Stimulated activated CD4-positive, alpha-beta T cell treated with anti-CD3 and anti-CD28 coated beads, Interleukin-2, amount 100 ng/mL, for 24 hours (primary cell): ENCODE results near the gene SIVA1.
"Not testable (repeated sequence)": the region's sequence is repeated elsewhere in the genome, so short reads cannot be mapped to it uniquely, and the experiment has no call there.

Source experiments
- DNase-seq, 2 donors: peaks; one replicate each; pipeline ENCODE4 v3.0.0-alpha.2; 2020

The SIVA1 gene

DNA sequence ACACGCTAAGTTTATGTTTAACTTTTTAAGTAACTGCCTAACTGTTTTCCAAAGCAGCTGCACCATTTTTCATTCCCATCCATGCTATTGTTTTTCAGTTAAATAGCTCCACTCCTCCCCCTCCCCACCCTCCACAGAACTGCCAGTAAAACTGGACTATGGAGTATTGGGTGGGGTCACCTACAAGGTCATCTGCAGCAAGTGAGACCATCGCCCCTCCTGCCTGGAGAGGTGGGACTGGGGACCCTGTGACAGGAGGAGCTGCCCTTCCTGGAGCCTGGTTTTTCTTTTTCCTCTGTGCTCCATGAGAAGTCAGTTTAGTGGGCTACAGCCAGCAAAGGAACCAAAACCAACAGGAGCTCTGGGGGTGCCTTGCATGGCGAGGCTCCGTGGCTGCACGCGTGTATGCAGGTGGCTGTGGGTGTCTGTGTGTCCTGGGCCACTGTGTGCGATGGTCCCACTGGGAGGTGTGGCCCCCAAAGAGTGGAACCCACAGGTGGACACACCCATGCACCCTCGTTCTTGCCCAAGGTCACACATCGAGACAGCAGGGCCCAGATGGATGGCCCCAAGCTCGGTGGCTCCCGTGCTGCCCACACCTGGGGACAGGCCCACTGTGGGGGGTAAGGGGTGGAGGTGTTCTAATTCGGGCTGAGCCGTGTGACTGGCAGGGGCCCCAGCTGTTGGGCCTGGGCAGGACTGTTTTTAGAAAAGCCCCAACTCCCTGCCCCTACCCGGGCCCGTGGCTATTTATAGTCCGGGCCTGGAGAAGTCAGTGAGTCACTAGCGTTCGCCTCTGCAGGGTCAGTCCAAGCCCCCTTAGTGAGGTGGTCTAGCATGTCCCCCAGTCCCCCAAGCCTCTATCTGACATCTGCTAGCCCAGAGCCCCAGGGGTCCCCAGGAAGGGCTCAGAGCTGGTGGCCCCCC is 31.2 kb upstream of the SIVA1 start:
- DNase-seq: no peak

DNA sequence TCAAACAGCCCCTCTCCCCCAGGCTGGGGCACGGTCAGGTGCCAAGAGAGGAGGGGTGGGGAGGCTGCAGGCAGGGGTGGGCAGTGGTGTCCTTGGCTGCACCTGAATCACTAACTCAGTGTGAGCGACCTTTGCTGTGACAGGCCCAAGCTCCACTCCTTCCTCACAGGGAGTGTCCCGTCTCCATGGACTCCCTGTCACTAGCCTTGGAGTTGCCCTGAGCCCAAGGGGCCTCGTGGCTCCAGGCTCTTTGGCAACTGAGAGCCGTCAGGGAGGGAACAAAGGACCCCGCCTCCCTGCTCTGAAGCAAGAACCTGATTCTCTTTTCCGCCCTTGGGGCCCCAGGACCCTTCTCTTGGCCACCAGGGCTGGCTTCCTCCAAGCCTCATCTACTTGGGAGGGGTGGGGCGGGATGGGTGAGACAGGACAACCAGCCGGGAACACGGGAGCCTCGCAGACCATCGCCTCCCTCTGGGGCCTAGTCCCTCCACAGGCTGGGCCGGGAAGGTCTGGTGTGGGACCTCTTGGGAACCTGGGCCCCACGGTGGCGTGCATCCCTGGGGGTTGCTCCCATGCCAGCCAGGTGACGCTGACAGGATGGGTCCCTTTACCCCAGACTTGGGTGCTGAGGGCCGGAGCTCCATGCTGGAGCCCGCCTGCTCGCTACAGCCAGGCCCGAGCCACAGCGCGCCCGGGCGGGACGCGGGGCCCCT is 29.9 kb upstream of the SIVA1 start:
- DNase-seq: no peak

DNA sequence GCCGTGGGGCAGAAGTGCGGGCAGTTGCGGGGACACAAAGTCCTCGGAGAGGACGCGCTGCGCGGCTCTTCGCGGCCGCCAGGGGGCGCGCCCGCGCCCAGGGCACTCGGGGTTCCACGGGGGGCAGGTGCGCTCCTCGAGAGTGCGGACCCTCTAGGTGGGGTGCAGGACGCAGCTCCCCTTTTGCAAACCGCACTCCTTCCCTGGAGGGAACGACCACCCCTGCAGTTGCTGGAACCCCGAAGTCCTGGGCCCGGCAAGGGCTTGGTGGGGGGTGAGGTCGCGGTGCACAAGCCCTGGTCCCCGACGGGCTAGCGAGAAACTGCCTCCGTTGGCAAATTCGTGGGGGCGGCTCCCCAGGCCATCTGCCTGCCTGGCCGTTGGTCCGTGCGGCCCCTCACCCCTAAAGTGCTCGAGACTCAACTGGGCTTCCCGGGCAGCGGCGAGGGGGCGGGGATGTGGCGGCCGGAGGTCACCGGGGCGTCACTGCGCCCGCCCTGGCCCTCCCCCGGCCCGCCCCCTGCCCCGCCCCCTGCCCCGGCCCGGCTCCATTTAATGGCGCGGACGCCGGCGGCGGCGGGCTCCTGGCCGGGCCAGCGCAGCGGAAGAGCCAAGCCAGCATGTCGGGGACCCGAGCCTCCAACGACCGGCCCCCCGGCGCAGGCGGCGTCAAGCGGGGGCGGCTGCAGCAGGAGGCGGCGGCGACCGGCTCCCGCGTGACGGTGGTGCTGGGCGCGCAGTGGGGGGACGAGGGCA is 29.1 kb upstream of the SIVA1 start, which contains the start of gene ADSS1:
TSS of gene ADSS1 (plus strand) at position 579 of the 756 bp plus-strand sequence. CDS start at position 621, 42 bp downstream.
- DNase-seq: peak; percentile 59 to 67

GRCh38 chr14:104724407-104724980 is 28.5 kb upstream of the SIVA1 start:
- DNase-seq: peak in 1 of 2 donors; percentile 31

- no peak for DNase-seq
These were observed 27.8 kb upstream of the SIVA1 start for GRCh38 chr14:104724981-104725771.

DNA sequence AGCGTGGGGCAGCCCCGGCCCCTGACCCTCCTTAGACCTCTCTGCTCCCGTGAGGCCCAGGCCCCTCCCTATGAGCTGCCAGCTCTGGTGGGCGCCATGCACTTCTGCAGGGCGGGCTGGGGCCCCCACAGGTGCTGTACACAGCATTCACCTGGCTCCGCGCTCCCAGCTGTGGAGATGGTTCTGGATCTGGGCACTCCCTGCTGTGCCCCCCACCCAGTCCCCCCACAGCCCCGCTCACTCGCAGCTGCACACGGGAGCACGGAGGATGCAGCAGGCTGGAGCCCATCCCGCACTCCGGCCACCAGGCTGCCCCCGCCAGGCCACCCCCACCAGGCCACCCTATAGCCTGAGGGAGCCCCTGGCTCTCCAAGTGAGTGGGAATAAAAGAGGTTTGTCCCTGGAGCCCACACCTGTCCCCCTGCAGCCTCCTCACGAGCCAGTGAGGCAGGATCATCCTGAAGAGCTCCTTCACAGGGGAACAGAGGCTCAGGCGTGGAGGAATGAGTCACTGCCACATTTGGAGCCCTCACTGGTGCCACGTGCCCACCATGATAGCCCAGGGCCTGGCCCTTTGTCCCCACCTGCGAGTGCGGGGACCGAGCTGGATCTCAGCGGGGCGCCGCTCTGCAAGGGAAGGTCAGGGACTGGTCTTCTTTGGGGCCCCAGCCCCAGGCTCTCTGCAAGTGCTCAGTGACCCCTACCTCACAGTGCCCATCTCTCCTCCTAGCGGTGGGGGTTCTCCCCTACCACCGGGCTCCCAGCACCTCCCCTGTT is 27.0 kb upstream of the SIVA1 start:
- no peak for DNase-seq

DNA sequence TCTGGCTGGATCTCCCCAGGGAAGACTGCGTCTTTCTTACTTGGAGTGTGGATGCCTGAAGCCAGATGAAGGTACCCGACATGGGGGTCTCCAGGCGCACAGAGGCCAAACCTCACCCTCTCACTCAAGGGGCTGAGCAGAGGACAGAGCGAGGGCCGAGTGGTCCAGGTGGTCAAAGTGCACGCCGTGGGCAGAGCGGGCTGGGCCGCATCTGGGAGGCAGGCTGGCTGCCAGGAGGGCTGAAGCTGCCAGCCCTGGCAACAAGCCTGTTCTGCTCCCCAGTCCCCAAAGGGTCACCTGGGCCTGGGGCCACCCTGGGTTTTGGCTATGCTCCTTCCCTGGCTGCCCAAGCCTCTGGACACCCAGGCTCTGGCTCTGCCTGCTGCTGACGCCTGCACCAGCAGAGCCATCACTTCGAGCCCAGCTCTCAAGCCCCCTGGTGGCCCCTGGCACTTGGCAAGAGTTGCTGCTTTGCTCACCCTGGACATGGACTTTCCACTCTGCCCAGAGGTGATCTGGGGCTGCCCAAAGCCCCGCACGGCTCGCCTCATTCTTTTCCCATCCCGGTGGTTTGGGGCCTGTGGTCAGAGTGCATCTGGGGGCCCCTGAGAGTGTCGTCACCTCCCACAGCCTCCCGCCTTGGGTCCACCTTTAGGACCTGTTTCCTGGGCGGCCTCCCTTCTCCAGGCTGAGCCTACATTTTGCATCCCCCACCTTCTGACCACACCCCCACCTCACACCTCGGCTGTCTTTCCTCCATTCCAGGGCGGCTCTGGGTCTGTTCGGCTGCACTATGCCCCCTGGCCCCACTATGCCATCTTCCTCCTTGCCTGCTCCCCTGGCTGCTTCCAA is 26.1 kb upstream of the SIVA1 start:
- DNase-seq: no peak

DNA sequence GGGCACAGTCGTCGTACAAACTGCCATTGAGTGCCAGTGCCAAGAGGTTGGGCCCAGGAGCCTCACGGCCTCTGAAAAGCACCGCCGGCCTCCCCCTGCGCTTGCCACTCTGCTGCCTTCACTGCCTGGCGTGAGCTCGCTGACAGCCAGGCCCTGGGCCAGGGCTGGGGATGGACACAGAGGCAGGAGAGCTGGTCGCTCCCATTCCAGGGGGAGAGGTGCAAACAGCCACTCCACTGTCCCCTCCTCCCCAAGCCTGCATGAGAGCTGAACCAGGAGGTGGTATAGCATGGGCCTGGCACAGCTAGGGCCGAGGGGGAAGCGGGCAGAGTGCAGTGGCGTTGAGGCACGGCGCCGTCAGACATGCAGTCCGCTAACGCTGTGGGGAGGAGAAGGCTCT is 24.3 kb upstream of the SIVA1 start:
- DNase-seq: no peak

GRCh38 chr14:104729176-104729834 is 23.6 kb upstream of the SIVA1 start:
- DNase-seq: not testable (repeated sequence)

DNA sequence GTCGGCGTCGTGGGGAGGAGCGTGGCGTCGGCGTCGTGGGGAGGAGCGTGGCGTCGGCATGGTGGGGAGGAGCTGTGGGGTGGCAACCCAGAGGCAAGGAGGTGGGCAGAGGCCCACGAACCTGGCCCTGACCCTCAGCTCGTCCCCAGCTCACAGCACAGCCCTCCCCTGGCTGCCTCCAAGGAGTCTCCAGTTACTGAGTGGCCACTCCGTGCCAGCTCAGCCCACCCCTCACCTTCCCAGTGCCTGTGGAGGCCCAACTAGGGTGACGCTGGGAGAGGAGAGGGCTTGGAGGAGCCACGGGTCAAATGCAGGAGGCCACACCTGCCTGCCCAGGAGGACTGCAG is 23.1 kb upstream of the SIVA1 start:
- no peak for DNase-seq

DNA sequence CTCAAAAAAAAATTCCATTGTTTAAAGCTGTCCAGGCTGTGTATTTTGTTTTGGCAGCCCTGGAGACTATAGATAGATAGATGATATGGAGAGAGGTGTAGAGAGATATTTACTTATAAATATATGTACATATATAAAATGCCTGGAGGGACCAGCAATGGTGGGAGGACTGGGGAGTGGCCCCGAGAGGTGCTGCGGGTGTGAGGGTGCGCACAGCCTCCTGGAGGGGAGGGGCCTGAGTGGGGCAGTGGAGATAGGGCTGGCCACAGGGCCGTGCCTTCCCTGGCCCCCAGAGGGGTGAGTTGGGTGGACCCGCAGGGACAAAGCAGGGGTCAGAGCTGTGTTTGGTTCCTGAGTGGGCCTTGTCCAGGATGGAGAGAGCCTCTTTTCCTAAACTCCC is 22.5 kb upstream of the SIVA1 start:
- DNase-seq: no peak

DNA sequence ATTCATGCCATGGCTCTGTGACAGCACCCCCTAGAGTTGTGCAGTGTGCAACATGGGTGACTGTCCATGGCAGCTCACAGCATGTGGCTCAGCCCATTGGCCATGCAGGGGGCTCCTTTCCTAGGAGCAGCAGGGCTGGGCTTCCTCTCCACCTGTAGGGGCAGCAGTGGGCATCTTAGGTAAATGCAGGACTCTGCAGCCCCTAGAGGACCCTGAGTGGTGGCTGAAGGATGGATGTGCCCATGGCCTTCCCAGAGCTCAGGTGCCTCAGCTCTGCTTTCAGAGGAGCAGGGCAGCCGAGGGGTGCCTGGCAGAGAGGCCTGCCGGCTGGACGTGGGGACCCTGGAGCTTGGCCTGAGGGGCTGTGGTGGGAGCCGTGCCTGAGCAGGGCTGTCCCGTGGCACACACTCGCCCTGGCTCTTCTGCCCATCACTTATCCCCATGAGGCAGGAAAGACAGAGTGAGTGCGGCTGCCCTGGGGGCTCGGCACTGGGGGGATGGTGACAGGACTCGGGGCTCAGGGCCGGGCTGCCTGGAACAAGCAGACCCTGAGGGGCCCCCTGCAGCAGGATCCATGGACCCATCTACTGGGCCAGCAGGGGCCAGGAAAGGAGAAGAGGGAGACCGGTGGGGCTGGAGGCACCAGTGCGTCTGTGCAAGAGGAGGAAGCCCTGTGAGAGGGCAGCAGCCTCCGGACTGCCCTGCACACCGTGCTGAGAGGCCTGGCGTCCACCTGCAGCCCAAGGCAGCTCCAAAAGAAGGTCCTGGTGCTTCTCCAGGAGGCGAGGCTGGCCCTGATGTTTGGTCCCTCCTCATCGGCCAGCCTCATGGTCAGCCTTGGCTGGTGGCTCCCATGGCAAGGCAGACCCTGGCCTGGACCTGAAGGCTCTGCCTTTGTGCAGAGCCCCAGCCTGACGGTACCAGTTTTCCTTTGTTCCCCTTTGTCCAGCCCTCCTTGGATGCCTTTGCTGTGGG is 21.3 kb upstream of the SIVA1 start:
- no peak for DNase-seq

DNA sequence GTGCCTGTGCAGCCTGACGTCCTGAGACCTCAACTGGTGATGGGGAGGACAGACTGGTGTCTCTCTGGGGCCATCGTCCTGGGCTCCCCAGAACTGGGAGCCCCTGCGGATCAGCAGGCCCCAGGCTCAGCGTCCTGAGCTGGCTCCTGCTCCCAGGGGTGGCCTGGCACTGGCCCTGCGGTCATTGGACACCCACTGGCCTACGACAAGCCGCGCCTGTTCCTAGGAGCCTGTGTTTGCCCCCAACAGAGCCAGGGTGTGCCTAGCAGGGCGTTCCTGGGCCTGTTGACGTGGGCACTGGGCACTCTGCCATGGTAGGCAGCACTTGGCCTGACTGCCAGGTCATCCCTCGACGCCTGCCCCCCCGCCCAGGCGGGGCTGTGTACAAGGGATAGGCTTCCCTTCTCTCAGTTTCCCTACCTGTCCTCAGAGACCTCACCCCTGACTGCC is 20.6 kb upstream of the SIVA1 start:
- DNase-seq: no peak

DNA sequence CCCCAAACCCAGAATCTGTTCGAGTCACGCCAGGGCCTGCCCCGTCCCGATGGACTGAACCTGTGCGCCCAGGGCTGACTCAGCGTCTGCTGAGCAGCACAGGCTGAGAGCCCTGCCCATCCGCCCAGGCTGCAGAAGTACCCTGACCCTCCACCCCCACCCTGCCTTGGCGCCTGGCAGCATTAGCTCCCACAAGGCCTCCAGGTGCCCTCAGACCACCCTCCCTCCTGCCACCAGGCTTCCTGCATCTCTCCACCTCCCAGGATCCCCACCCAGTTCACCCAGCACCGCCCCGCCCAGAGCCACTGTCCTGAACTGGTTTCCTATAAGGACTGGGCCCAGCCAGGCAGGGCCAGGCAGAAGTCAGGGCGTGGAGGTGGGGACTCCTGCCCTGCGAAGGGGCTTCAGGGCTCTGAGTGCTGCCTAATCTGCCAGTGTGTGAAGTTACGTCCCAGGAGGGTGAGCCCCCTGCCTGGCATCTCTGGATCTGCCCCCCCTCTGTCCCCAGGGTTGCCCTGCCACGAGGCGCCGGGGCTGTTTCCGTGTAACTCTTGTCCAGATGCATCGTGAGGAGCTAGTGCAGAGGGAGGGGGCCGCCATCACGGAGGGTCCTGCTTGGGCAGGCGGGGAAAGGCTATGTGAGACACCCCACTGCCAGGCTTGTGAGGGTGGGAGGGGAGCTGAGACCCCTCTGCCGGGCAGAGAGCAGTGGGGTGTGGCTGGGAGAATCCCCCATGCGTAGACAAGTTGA is 19.8 kb upstream of the SIVA1 start:
- no peak for DNase-seq

GRCh38 chr14:104734051-104734587 is 18.8 kb upstream of the SIVA1 start:
- DNase-seq: no peak

- no peak for DNase-seq
These were observed 18.4 kb upstream of the SIVA1 start for GRCh38 chr14:104734601-104734990.
